GM12878 (cell line): ENCODE measurements around the gene RGS12. TPM values are rescaled to one million over a fixed set of nuclear protein-coding genes. Genes with fewer than 3 reads are reported as not detected.

ENCODE experiments used
- ATAC-seq: fragments of 200-7000 bp; cut with Tn5 transposase; 3 replicates; pipeline ENCODE4 v1.9.1; 2020; ENCODE audit warnings: mild to moderate bottlenecking, moderate library complexity
- BruUV-seq: library from RNA; stranded (reverse); fragments of 400-500 nt; replicated peaks from 2 replicates; lab custom pipeline; 2021; lab: Mats Ljungman, UMichigan
- CTCF ChIA-PET: fragments of 300-600 bp; sonication (Branson Sonifier 250); formaldehyde crosslinking; extraction: SDS; loops from one replicate; lab custom pipeline; 2021; ENCODE audit warnings: inconsistent platforms; lab: Yijun Ruan, JAX
- POLR2A ChIA-PET: fragments of 350-600 bp; formaldehyde crosslinking; extraction: SDS; loops from one replicate; lab custom pipeline; 2021; ENCODE audit warnings: inconsistent platforms; lab: Charles Lee
- RAD21 ChIA-PET: fragments of 300-600 bp; sonication (Branson Sonifier 250); formaldehyde crosslinking; loops from one replicate; lab custom pipeline; 2023; ENCODE audit warnings: antibody characterized with exemption; ENCODE audit not compliant: unreplicated experiment; lab: Charles Lee
- SMC1A ChIA-PET: fragments of 300-600 bp; sonication (Branson Sonifier 250); formaldehyde crosslinking; loops from one replicate; lab custom pipeline; 2023; ENCODE audit not compliant: unreplicated experiment, uncharacterized antibody; lab: Charles Lee
- DNase-seq: peaks from one replicate; pipeline ENCODE4 v3.0.0-alpha.2; 2011; ENCODE audit warnings: low read depth, low spot score
- FAIRE-seq: peaks from 3 replicates; lab custom pipeline; 2011; peaks lifted over from hg19 to GRCh38; lab: Jason Lieb, UNC
- H2AFZ ChIP-seq: 2 replicates; pipeline ENCODE4 v1.6.0; 2011; ENCODE audit warnings: low read depth, low read length, control low read depth; ENCODE audit not compliant: control insufficient read depth
- H3K27ac ChIP-seq: 2 replicates; pipeline ENCODE4 v1.5.1; 2011; ENCODE audit warnings: control low read depth; ENCODE audit not compliant: control insufficient read depth, insufficient read depth
- H3K27me3 ChIP-seq, 2 experiments: replicated peaks in 1 of 2; 2 replicates each; pipeline versions ENCODE4 v1.6.0 to v1.6.1; 2011; ENCODE audit warnings: low read length in 1 of 2; ENCODE audit not compliant: control insufficient read depth in 2 of 2, insufficient read depth in 2 of 2
- H3K36me3 ChIP-seq, 2 experiments: 2 replicates each; pipeline ENCODE4 v1.5.1; 2011; ENCODE audit warnings: low read length in 1 of 2; ENCODE audit not compliant: control insufficient read depth in 2 of 2, insufficient read depth in 2 of 2
- H3K4me1 ChIP-seq: 2 replicates; pipeline ENCODE4 v1.6.1; 2011; ENCODE audit warnings: mild to moderate bottlenecking, low read length, moderate library complexity, mixed read lengths; ENCODE audit not compliant: control insufficient read depth, insufficient read depth
- H3K4me2 ChIP-seq: 2 replicates; pipeline ENCODE4 v1.6.0; 2011; ENCODE audit warnings: control low read depth; ENCODE audit not compliant: control insufficient read depth, insufficient read depth
- H3K4me3 ChIP-seq: fragments of 200-600 bp; sonication (generic); 2 replicates; pipeline ENCODE4 v1.5.1; 2016
- H3K79me2 ChIP-seq: 2 replicates; pipeline ENCODE4 v1.6.0; 2011; ENCODE audit warnings: low read length; ENCODE audit not compliant: control insufficient read depth, insufficient read depth
- H3K9ac ChIP-seq: 2 replicates; pipeline ENCODE4 v1.8.0; 2011; ENCODE audit warnings: low read length, control low read depth, mixed read lengths; ENCODE audit not compliant: control insufficient read depth, insufficient read depth
- H3K9me3 ChIP-seq: replicated peaks from 3 replicates; pipeline ENCODE4 v1.5.1; 2011; ENCODE audit warnings: mild to moderate bottlenecking, low read length; ENCODE audit not compliant: control insufficient read depth, insufficient read depth
- H4K20me1 ChIP-seq: 2 replicates; pipeline ENCODE4 v1.6.0; 2011; ENCODE audit not compliant: control insufficient read depth, insufficient read depth
- BCLAF1 ChIP-seq: fragments of 450-650 bp; IDR thresholded peaks from 2 replicates; pipeline ENCODE4 v1.6.1; 2017; ENCODE audit warnings: antibody characterized with exemption, mild to moderate bottlenecking, moderate library complexity
- CREM ChIP-seq: IDR thresholded peaks from 2 replicates; pipeline ENCODE4 v1.6.1; 2014; ENCODE audit warnings: antibody characterized with exemption, low read depth
- CTCF ChIP-seq, 3 experiments: IDR thresholded peaks in 2 of 3; conservative IDR thresholded peaks in 1 of 3; 2 replicates each; pipeline ENCODE4 v1.5.1; 2011; ENCODE audit warnings: low read depth in 3 of 3, low read length in 3 of 3, mild to moderate bottlenecking in 3 of 3, control low read depth in 2 of 3, moderate library complexity in 2 of 3, inconsistent platforms in 1 of 3, mixed read lengths in 1 of 3; ENCODE audit not compliant: control insufficient read depth in 2 of 3, insufficient read depth in 1 of 3; ENCODE audit errors: extremely low read depth in 1 of 3
- E2F8 ChIP-seq: fragments of 450-650 bp; IDR thresholded peaks from 2 replicates; pipeline ENCODE4 v1.6.1; 2018; ENCODE audit warnings: mild to moderate bottlenecking, low read depth, moderate library complexity; ENCODE audit not compliant: partially characterized antibody
- EZH2 ChIP-seq: IDR thresholded peaks from 2 replicates; pipeline ENCODE4 v1.6.1; 2012; ENCODE audit warnings: low read depth, mild to moderate bottlenecking, control low read depth, inconsistent platforms, low read length, borderline replicate concordance; ENCODE audit not compliant: control insufficient read depth
- IKZF2 ChIP-seq, 2 experiments: fragments of 450-650 bp; IDR thresholded peaks; 2 replicates each; pipeline ENCODE4 v1.6.1; 2017; ENCODE audit warnings: mild to moderate bottlenecking in 2 of 2, moderate library complexity in 2 of 2
- MEF2B ChIP-seq: fragments of 450-650 bp; IDR thresholded peaks from 2 replicates; pipeline ENCODE4 v1.6.1; 2018; ENCODE audit warnings: mild to moderate bottlenecking, moderate library complexity; ENCODE audit not compliant: partially characterized antibody, poor library complexity, severe bottlenecking
- MTA2 ChIP-seq: fragments of 450-650 bp; IDR thresholded peaks from 2 replicates; pipeline ENCODE4 v1.6.1; 2016; ENCODE audit warnings: low read depth, mild to moderate bottlenecking, moderate library complexity
- PAX8 ChIP-seq: fragments of 450-650 bp; IDR thresholded peaks from 2 replicates; pipeline ENCODE4 v1.6.1; 2017; ENCODE audit warnings: mild to moderate bottlenecking, moderate library complexity
- RB1 ChIP-seq: fragments of 450-650 bp; formaldehyde crosslinking; IDR thresholded peaks from 2 replicates; pipeline ENCODE4 v1.6.1; 2017; ENCODE audit warnings: mild to moderate bottlenecking, borderline replicate concordance
- SREBF2 ChIP-seq: IDR thresholded peaks from 2 replicates; pipeline ENCODE4 v1.6.1; 2012; ENCODE audit warnings: mild to moderate bottlenecking, low read length
- USF1 ChIP-seq: IDR thresholded peaks from 2 replicates; pipeline ENCODE4 v1.6.1; 2011; ENCODE audit warnings: borderline replicate concordance, low read depth, mild to moderate bottlenecking, moderate library complexity, mixed read lengths, low read length; ENCODE audit not compliant: insufficient read depth; ENCODE audit errors: extremely low read length
- WGBS: methylation state at CpG from one replicate; pipeline ENCODE4 v1.1.6; 2016; ENCODE audit warnings: low lambda C conversion rate; ENCODE audit not compliant: insufficient replicate concordance, insufficient coverage; ENCODE audit errors: missing lambda C conversion rate; 5-methylcytosine and 5-hydroxymethylcytosine counted together
- in situ Hi-C: fragments of 300-500 bp; cut with MboI; formaldehyde crosslinking; loops from 9 replicates; pipeline ENCODE4 v1.14.3; 2018; ENCODE audit warnings: mixed read lengths
- intact Hi-C: fragments of 100-400 bp; cut with micrococcal nuclease; formaldehyde crosslinking; loops from one replicate; pipeline ENCODE4 v1.14.2; 2022; ENCODE audit not compliant: unreplicated experiment
- polyA plus RNA-seq, 11 experiments: library from polyadenylated mRNA; depleted of rRNA in 4 of 11; unstranded in 6 of 11; stranded (reverse) in 5 of 11; fragments of >200 nt; fragmentation: Nextera tagmentation in 4 of 11; fragmentation: Illumina TruSeq in 1 of 11; extraction: Ambion mirVana in 4 of 11; extraction: Trizol in 1 of 11; gene quantifications; 1 replicate in 1 of 11; 2 replicates in 10 of 11; pipeline versions ENCODE4 v1.2.1 to v1.2.3, GENCODE V29; 2011 to 2016; ENCODE audit warnings: inconsistent platforms in 2 of 11, missing spikeins in 2 of 11, low read depth in 1 of 11
- total RNA-seq, 4 experiments: library from RNA; depleted of rRNA in 3 of 4; stranded (reverse); fragments of >200 nt in 3 of 4; fragmentation: Illumina TruSeq in 1 of 4; extraction: Trizol in 1 of 4; gene quantifications; 2 replicates each; pipeline versions ENCODE4 v1.2.1 to v1.2.3, GENCODE V29; 2013 to 2021

The RGS12 gene
- total and polyA plus RNA-seq, 10 of the 15 experiments (the other 5 are each of a cell fraction or from before 2014, with no cell fraction given): 0.02 to 2.2 (median 0.73) TPM

- TF ChIP-seq PAX8 (no peak), CREM (no peak), MTA2 (no peak), MEF2B (no peak), SREBF2 (no peak), USF1 (no peak)
Measured at GRCh38 chr4:3323071-3323481, 30.3 kb downstream of the RGS12 start (continued).

GRCh38 chr4:3324093-3324815 lies 31.4 kb downstream of the RGS12 start:
- ChIA-PET POLR2A (no interaction called here), RAD21 (no interaction called here), SMC1A (interaction anchor here (0.6 to 2.0 kb wide), 9 partner anchors 10 to 155 kb away, joined by 3 to 9 read pairs (median 3); no protein-coding TSS in a partner anchor), CTCF (interaction anchor here (0.7 to 1.8 kb wide), 9 partner anchors 10 to 217 kb away, joined by 3 to 7 read pairs (median 4); no protein-coding TSS in a partner anchor)
- Histone ChIP-seq H3K4me1 (no peaks in the 10 kb centered on the region), H3K27me3 (no peaks in the 10 kb centered on the region; a peak in 1 of 4 replicates), H3K9ac (no peak overlapping the region), H2AFZ (no peak overlapping the region), H3K36me3 (no peaks in the 10 kb centered on the region), H3K4me3 (no peak overlapping the region), H3K9me3 (no peaks in the 10 kb centered on the region), H4K20me1 (no peaks in the 10 kb centered on the region), H3K79me2 (no peaks in the 10 kb centered on the region), H3K4me2 (no peak overlapping the region), H3K27ac (no peak overlapping the region)
- intact Hi-C loops: no loop called here
- FAIRE-seq: no peak
- in situ Hi-C loops: no loop called here
- no TSS peak for BruUV-seq
- 40% methylated on average over 18 of the region's 18 CpGs for WGBS
- peak; percentile 69 for ATAC-seq
- no peak for DNase-seq
- TF ChIP-seq E2F8: no peak
- no peak for TF ChIP-seq BCLAF1
- no peak for TF ChIP-seq RB1
- TF ChIP-seq IKZF2 (IDR thresholded peaks at IDR 0.05): no peak
- no peak for TF ChIP-seq EZH2
- TF ChIP-seq CTCF (IDR thresholded peaks at IDR 0.05 in 2 of 3, conservative IDR thresholded peaks at IDR 0.05 in 1 of 3; ENCODE audit: control insufficient read depth in 2 of 3, extremely low read depth in 1 of 3, insufficient read depth in 1 of 3, low read depth in 3 of 3, low read length in 3 of 3): peak; percentile 15 to 26 (median 20); a peak in 4 of 6 replicates
